Fibroblast of villous mesenchyme (primary cell): ENCODE results near the gene ENTREP1. TPM values are rescaled to one million over a fixed set of nuclear protein-coding genes. Genes with fewer than 3 reads are reported as not detected.
A peak's percentile ranks its signal among the peaks of the same experiment; 100 is the strongest.

ENCODE experiments used
- DNase-seq: peaks from one replicate; pipeline ENCODE4 v3.0.0-alpha.2; 2010; ENCODE audit warnings: low read depth
- H3K4me3 ChIP-seq: 2 replicates; pipeline ENCODE4 v1.5.1; 2011; ENCODE audit warnings: low read depth, mild to moderate bottlenecking, low read length
- CTCF ChIP-seq: IDR thresholded peaks from 2 replicates; pipeline ENCODE4 v1.5.1; 2012; ENCODE audit warnings: low read depth, mild to moderate bottlenecking, low read length; ENCODE audit not compliant: insufficient read depth
- total RNA-seq: library from RNA; depleted of rRNA; stranded (reverse); fragments of >200 nt; gene quantifications from 2 replicates; pipeline ENCODE4 v1.2.3, GENCODE V29; 2012

The ENTREP1 gene
- total RNA-seq, 1 donor: not detected

- no peak overlapping the region for H3K4me3 ChIP-seq
- no peak for TF ChIP-seq CTCF
- no peak for DNase-seq
Measured at GRCh38 chr9:69319324-69320025, 5.5 kb upstream of the ENTREP1 start.

GRCh38 chr9:69322256-69322655 lies 2.8 kb upstream of the ENTREP1 start:
- TF ChIP-seq CTCF: no peak
- DNase-seq: no peak
- no peak overlapping the region for H3K4me3 ChIP-seq

- no peak for TF ChIP-seq CTCF
- peak; percentile 5 for DNase-seq
- no peak overlapping the region for H3K4me3 ChIP-seq
Measured at GRCh38 chr9:69323861-69324260, 1.2 kb upstream of the ENTREP1 start.

- H3K4me3 ChIP-seq: no peak overlapping the region
- TF ChIP-seq CTCF: no peak
- DNase-seq: no peak
Measured at GRCh38 chr9:69325409-69326212, 596 bp downstream of the ENTREP1 start.

- no peak overlapping the region for H3K4me3 ChIP-seq
- no peak for DNase-seq
- no peak for TF ChIP-seq CTCF
Measured at GRCh38 chr9:69326261-69326660, 1.2 kb downstream of the ENTREP1 start.

GRCh38 chr9:69330580-69330979 lies 5.6 kb downstream of the ENTREP1 start:
- no peak for TF ChIP-seq CTCF
- DNase-seq: no peak
- H3K4me3 ChIP-seq: no peak overlapping the region
